Ovary (tissue), 9 donors: Measurements from ENCODE around the gene KLRC3. TPM values are rescaled to one million over a fixed set of nuclear protein-coding genes. Genes with fewer than 3 reads are reported as not detected.
"Not testable (repeated sequence)": the region's sequence is repeated elsewhere in the genome, so short reads cannot be mapped to it uniquely, and the experiment has no call there.

ENCODE experiments used
- DNase-seq, 5 donors: peaks; one replicate each; pipeline ENCODE4 v3.0.0-alpha.2; 2019 to 2020
- H3K27ac ChIP-seq, 2 donors: fragments of 200-600 bp; one replicate each; pipeline versions ENCODE4 v1.5.1 to v1.8.0; 2019 to 2022
- H3K27me3 ChIP-seq: fragments of 200-600 bp; one replicate; pipeline ENCODE4 v1.8.0; 2022
- H3K36me3 ChIP-seq: fragments of 200-600 bp; sonication (generic); one replicate; pipeline ENCODE4 v1.5.1; 2019
- H3K4me1 ChIP-seq: one replicate; pipeline ENCODE4 v1.8.1; 2013; ENCODE audit warnings: mild to moderate bottlenecking, moderate library complexity; ENCODE audit not compliant: insufficient read depth
- H3K4me3 ChIP-seq: fragments of 200-600 bp; sonication (generic); one replicate; pipeline ENCODE4 v1.5.1; 2017
- H3K9me3 ChIP-seq, 2 donors: fragments of 200-600 bp in 1 of 2; sonication (generic) in 1 of 2; one replicate each; pipeline versions ENCODE4 v1.5.1 to v1.8.1; 2013 to 2019; ENCODE audit warnings: mild to moderate bottlenecking in 1 of 2, moderate library complexity in 1 of 2
- CTCF ChIP-seq, 3 donors: fragments of 450-650 bp in 2 of 3; fragments of 200-600 bp in 1 of 3; IDR thresholded peaks; one replicate each; pipeline versions ENCODE4 v1.5.1 to v1.8.0; 2016 to 2022; ENCODE audit warnings: antibody characterized with exemption in 3 of 3, mild to moderate bottlenecking in 1 of 3
- EP300 ChIP-seq: sonication (generic); formaldehyde crosslinking; IDR thresholded peaks from one replicate; pipeline ENCODE4 v1.6.1; 2017; ENCODE audit warnings: antibody characterized with exemption
- POLR2A ChIP-seq: fragments of 450-650 bp; IDR thresholded peaks from one replicate; pipeline ENCODE4 v1.6.1; 2017; ENCODE audit warnings: antibody characterized with exemption, mild to moderate bottlenecking, moderate library complexity
- WGBS, 3 donors: extraction: QIAGEN DNeasy Blood & Tissue Kit in 1 of 3; methylation state at CpG; one replicate each; pipeline versions ENCODE4 v1.1.5 to v1.1.7; 2013 to 2017; 5-methylcytosine and 5-hydroxymethylcytosine counted together
- intact Hi-C, 4 donors: fragments of 100-400 bp; cut with DNase I; formaldehyde crosslinking; loops; one replicate each; pipeline versions ENCODE4 v1.11.0 to v1.15.1; 2022 to 2023
- polyA plus RNA-seq, 2 donors: library from polyadenylated mRNA; stranded (reverse); fragments of 200-250 nt in 1 of 2; fragments of 350-450 nt in 1 of 2; fragmentation: Illumina TruSeq in 1 of 2; extraction: RNeasy Lipid Tissue Mini Kit (QIAGEN cat#74804) in 1 of 2; gene quantifications; one replicate each; pipeline ENCODE4 v1.2.3, GENCODE V29; 2013 to 2014
- total RNA-seq, 7 donors: library from RNA; depleted of rRNA in 2 of 7; stranded (reverse); fragments of >200 nt in 2 of 7; fragmentation: NEBNext Ultra II Directional in 3 of 7; extraction: Animal tissue kit (Norgen Biotek cat#: 25700) in 3 of 7; gene quantifications; one replicate each; pipeline versions ENCODE4 v1.1.0 to v1.2.4, GENCODE V29; 2016 to 2023
- donor health status: DM: no; HTN: no; CAD: no; lungs with moderate emphysema.
- donor health status: DM: no; HTN: no; CAD: no.
- donor health status: Bipolar disorder and iron deficiency.
- donor health status: DM: yes; HTN: yes; CAD: no.
- donor health status: DM: no; HTN: no; CAD: no.
- donor health status: DM: yes; HTN: yes; CAD: no.

The KLRC3 gene
- total and polyA plus RNA-seq, 9 donors, result 0.19 to 0.90 (median 0.65) TPM; not detected in 5

GRCh38 chr12:10386857-10387256 lies 33.5 kb downstream of the KLRC3 start:
- Histone ChIP-seq H3K4me3 (no peak overlapping the region), H3K27me3 (no peaks in the 10 kb centered on the region), H3K27ac (no peak overlapping the region), H3K4me1 (no peaks in the 10 kb centered on the region), H3K9me3 (no peaks in the 10 kb centered on the region), H3K36me3 (no peaks in the 10 kb centered on the region)
- intact Hi-C loops, result no loop called here
- TF ChIP-seq CTCF (IDR thresholded peaks at IDR 0.05) (no peak), POLR2A (no peak), EP300 (no peak)
- DNase-seq, result no peak
- WGBS, 3 donors, result 63 to 76% (median 65%) methylated on average over 1 of the region's 1 CpG

- Histone ChIP-seq H3K4me3 (no peak overlapping the region), H3K36me3 (no peaks in the 10 kb centered on the region), H3K4me1 (no peaks in the 10 kb centered on the region), H3K27ac (no peak overlapping the region), H3K27me3 (no peaks in the 10 kb centered on the region), H3K9me3 (no peaks in the 10 kb centered on the region)
- TF ChIP-seq CTCF (IDR thresholded peaks at IDR 0.05) (no peak), POLR2A (no peak), EP300 (no peak)
- no peak for DNase-seq
- intact Hi-C loops, result no loop called here
- WGBS, 3 donors, result 32 to 55% (median 40%) methylated on average over 2 of the region's 2 CpGs
Measured at GRCh38 chr12:10385166-10385613, 35.2 kb downstream of the KLRC3 start.

DNA sequence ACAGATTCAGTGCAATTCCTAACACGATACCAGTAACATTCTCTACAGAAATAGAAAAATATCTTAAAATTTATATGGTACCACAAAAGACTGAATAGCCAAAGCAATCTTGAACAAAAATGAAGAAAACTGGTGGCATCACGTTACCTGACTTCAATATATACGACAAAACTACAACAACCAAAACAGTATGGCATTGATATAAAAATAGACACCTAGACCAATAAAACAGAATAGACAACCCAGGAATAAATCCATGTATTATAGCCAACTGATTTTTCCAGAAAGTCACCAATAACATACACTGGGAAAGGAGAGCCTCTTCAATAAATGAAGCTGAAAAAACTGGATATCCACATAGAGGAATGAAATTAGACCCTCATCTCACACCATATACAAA lies 36.2 kb downstream of the KLRC3 start:
- Histone ChIP-seq H3K9me3 (no peaks in the 10 kb centered on the region), H3K27ac (no peak overlapping the region), H3K4me3 (no peak overlapping the region), H3K36me3 (no peaks in the 10 kb centered on the region), H3K27me3 (peaks cover 2% of the 10 kb centered on the region), H3K4me1 (no peaks in the 10 kb centered on the region)
- intact Hi-C loops, result no loop called here
- WGBS, 3 donors, result 92 to 94% (median 93%) methylated on average over 3 of the region's 3 CpGs
- no peak for DNase-seq
- TF ChIP-seq CTCF (IDR thresholded peaks at IDR 0.05) (no peak), EP300 (no peak), POLR2A (no peak)

DNA sequence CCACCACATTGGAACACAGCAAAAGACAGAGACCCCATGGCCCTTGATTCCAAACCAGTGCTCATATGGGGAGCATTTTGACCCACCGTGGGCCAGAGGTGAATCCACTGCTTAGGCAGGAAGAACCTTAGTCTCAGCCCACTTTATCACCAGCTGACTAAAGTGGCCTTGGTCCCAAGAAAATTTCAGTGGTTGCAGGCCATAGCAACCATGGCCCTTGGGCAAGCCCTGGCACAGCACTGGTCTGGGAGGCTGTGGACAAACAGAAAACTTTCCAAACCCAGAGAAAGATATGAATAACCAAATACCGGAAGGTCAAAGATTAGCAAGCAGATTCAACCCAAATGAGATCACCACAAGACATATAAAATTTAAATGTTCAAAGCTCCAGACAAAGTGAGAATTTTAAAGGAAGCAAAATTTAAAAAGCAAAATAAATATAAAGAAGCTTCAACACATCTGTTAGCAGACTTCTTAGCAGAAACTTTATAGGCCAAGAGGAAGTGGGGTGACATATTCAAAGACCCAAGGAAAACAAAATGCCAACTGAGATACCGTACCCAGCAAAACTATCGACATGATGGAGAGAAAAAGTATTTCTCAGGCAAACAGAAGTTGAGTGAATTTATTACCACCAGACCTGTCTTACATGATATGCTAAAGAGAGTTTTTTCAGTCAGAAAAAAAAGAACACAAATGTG lies 38.3 kb downstream of the KLRC3 start:
- H3K4me3 ChIP-seq, result no peak overlapping the region
- no peak for DNase-seq
- no peaks in the 10 kb centered on the region for H3K36me3 ChIP-seq
- intact Hi-C loops, result no loop called here
- WGBS, 3 donors, result 90 to 94% (median 93%) methylated on average over 4 of the region's 4 CpGs
- H3K27me3 ChIP-seq, result peaks cover 2% of the 10 kb centered on the region
- no peaks in the 10 kb centered on the region for H3K4me1 ChIP-seq
- no peaks in the 10 kb centered on the region for H3K9me3 ChIP-seq
- H3K27ac ChIP-seq, result no peak overlapping the region
- TF ChIP-seq CTCF (IDR thresholded peaks at IDR 0.05) (no peak), POLR2A (no peak), EP300 (no peak)

DNA sequence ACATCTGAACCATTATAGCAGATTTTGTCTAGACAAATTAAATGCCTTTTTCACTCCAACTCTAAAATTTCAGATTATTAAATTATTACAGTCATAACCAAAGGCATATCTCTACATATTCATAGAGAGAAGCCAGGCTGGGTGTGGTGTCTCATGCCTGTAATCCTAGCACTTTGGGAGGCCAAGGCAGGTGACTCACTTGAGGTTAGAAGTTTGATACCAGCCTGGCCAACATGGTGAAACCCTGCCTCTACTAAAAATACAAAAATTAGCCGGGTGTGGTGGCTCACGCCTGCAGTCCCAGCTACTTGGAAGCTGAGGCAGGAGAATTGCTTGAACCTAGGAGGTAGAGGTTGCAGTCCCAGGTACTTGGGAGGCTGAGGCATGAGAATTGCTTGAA lies 41.7 kb downstream of the KLRC3 start:
- DNase-seq, H3K27me3 ChIP-seq, H3K27ac ChIP-seq, H3K4me1 ChIP-seq, H3K4me3 ChIP-seq, H3K9me3 ChIP-seq, H3K36me3 ChIP-seq, intact Hi-C loops: not testable (repeated sequence)
- WGBS, 3 donors, result 87 to 96% (median 96%) methylated on average over 2 of the region's 2 CpGs
